Natural killer cell (primary cell): ENCODE data around the gene CACNA1S. TPM values are rescaled to one million over a fixed set of nuclear protein-coding genes. Genes with fewer than 3 reads are reported as not detected.

Experiments
- ATAC-seq, 3 donors: fragments of 150-1000 bp in 2 of 3; fragments of 200-7000 bp in 1 of 3; cut with Tn5 transposase; 1 replicate in 1 of 3; 2 replicates in 2 of 3; pipeline ENCODE4 v1.10.0; 2021; ENCODE audit warnings: mild to moderate bottlenecking in 2 of 3, moderate library complexity in 2 of 3
- DNase-seq, 2 donors: peaks; one replicate each; pipeline versions ENCODE4 v3.0.0 to v3.0.0-alpha.2; 2013 to 2021; ENCODE audit warnings: mixed read lengths in 1 of 2
- H3K27ac ChIP-seq: one replicate; pipeline ENCODE4 v1.5.1; 2013; ENCODE audit warnings: mild to moderate bottlenecking, low read length
- H3K27me3 ChIP-seq: one replicate; pipeline ENCODE4 v1.6.1; 2013; ENCODE audit warnings: low read length; ENCODE audit not compliant: control insufficient read depth, insufficient read depth
- H3K36me3 ChIP-seq: one replicate; pipeline ENCODE4 v1.6.1; 2013; ENCODE audit warnings: low read length; ENCODE audit not compliant: control insufficient read depth, insufficient read depth
- H3K4me1 ChIP-seq: one replicate; pipeline ENCODE4 v1.6.1; 2013; ENCODE audit warnings: low read length; ENCODE audit not compliant: control insufficient read depth, insufficient read depth
- H3K4me3 ChIP-seq: one replicate; pipeline ENCODE4 v1.5.1; 2013; ENCODE audit warnings: low read length
- H3K9me3 ChIP-seq: one replicate; pipeline ENCODE4 v1.6.1; 2013; ENCODE audit warnings: low read length; ENCODE audit not compliant: control insufficient read depth, insufficient read depth
- H3K27ac Mint-ChIP-seq, 2 donors: one replicate each; pipeline ENCODE4 v1.8.0; 2022; ENCODE audit warnings: mild to moderate bottlenecking in 2 of 2, mixed read lengths in 2 of 2, moderate library complexity in 1 of 2
- H3K27me3 Mint-ChIP-seq, 2 donors: one replicate each; pipeline ENCODE4 v1.8.0; 2022; ENCODE audit warnings: low read depth in 2 of 2, mixed read lengths in 2 of 2
- H3K36me3 Mint-ChIP-seq: one replicate; pipeline ENCODE4 v1.8.0; 2022; ENCODE audit warnings: mixed read lengths
- H3K4me1 Mint-ChIP-seq, 2 donors: one replicate each; pipeline ENCODE4 v1.8.0; 2022; ENCODE audit warnings: mixed read lengths in 2 of 2
- H3K4me3 Mint-ChIP-seq: one replicate; pipeline ENCODE4 v1.8.0; 2022; ENCODE audit warnings: mild to moderate bottlenecking, moderate library complexity, mixed read lengths
- H3K9me3 Mint-ChIP-seq, 2 donors: one replicate each; pipeline ENCODE4 v1.8.0; 2022; ENCODE audit warnings: mixed read lengths in 2 of 2
- CTCF ChIP-seq: fragments of 200-600 bp; IDR thresholded peaks from one replicate; pipeline ENCODE4 v1.8.0; 2022; ENCODE audit warnings: antibody characterized with exemption
- WGBS: methylation state at CpG from one replicate; pipeline ENCODE4 v1.1.7; 2013; ENCODE audit warnings: missing lambda C conversion rate; ENCODE audit not compliant: insufficient coverage; 5-methylcytosine and 5-hydroxymethylcytosine counted together
- intact Hi-C: fragments of 100-400 bp; cut with micrococcal nuclease; formaldehyde crosslinking; loops from one replicate; pipeline ENCODE4 v1.14.2; 2022
- total RNA-seq, 4 donors: library from RNA; stranded (reverse); fragments of 120-200 nt in 1 of 4; gene quantifications; one replicate each; pipeline versions ENCODE4 v1.2.3 to v1.2.4, GENCODE V29; 2013 to 2022

Gene CACNA1S
- total RNA-seq, 3 donors from 2014 or later (not counting 1 experiment from before 2014, with no cell fraction given) = not detected

GRCh38 chr1:201020040-201020591, 92.1 kb downstream of the CACNA1S start:
- H3K4me1 Mint-ChIP-seq = peaks cover 69 to 77% of the 10 kb centered on the region in 2 donors

GRCh38 chr1:201019321-201019977, 92.8 kb downstream of the CACNA1S start:
- H3K27ac ChIP-seq = peak overlapping the region; percentile 80
- no peaks in the 10 kb centered on the region for H3K27me3 ChIP-seq
- H3K36me3 ChIP-seq = no peaks in the 10 kb centered on the region
- no peak for TF ChIP-seq CTCF
- intact Hi-C loops = loop anchor here (5.0 kb wide), 1 partner anchor 133 kb away; the partner anchor contains the start of gene TMEM9
- Mint-ChIP-seq H3K27ac (peak overlapping the region; percentile 98 to 99), H3K9me3 (no peaks in the 10 kb centered on the region), H3K27me3 (no peaks in the 10 kb centered on the region), H3K4me3 (peak overlapping the region; percentile 90), H3K4me1 (peaks cover 76 to 84% of the 10 kb centered on the region in 2 donors), H3K36me3 (no peaks in the 10 kb centered on the region)
- H3K9me3 ChIP-seq = no peaks in the 10 kb centered on the region
- peak; percentile 66 to 80 (median 73) for ATAC-seq
- no peak overlapping the region for H3K4me3 ChIP-seq
- peak; percentile 83 to 94 for DNase-seq
- WGBS = 13% methylated on average over 3 of the region's 5 CpGs
- peaks cover 89% of the 10 kb centered on the region for H3K4me1 ChIP-seq

More at GRCh38 chr1:201020040-201020591, 92.1 kb downstream of the CACNA1S start:
- H3K27ac ChIP-seq = peak overlapping the region; percentile 80
- ATAC-seq (no peak), DNase-seq (peak in 1 of 2 donors; percentile 67)
- H3K4me1 ChIP-seq = peaks cover 87% of the 10 kb centered on the region
- intact Hi-C loops = loop anchor here (5.0 kb wide), 1 partner anchor 133 kb away; no protein-coding TSS in a partner anchor
- H3K27me3 ChIP-seq = no peaks in the 10 kb centered on the region
- H3K36me3 Mint-ChIP-seq = no peaks in the 10 kb centered on the region
- H3K4me3 ChIP-seq = no peak overlapping the region
- H3K36me3 ChIP-seq = no peaks in the 10 kb centered on the region
- H3K4me3 Mint-ChIP-seq = peak overlapping the region; percentile 90
- H3K9me3 ChIP-seq = no peaks in the 10 kb centered on the region
- no peak for TF ChIP-seq CTCF
- peak overlapping the region; percentile 98 to 99 for H3K27ac Mint-ChIP-seq
- WGBS = 31% methylated on average over 4 of the region's 4 CpGs
- no peaks in the 10 kb centered on the region for H3K9me3 Mint-ChIP-seq
- H3K27me3 Mint-ChIP-seq = no peaks in the 10 kb centered on the region

GRCh38 chr1:201017828-201018163, 94.4 kb downstream of the CACNA1S start:
- Histone ChIP-seq H3K27me3 (no peaks in the 10 kb centered on the region), H3K27ac (peak overlapping the region; percentile 80), H3K9me3 (no peaks in the 10 kb centered on the region), H3K36me3 (no peaks in the 10 kb centered on the region), H3K4me3 (no peak overlapping the region), H3K4me1 (peaks cover 98% of the 10 kb centered on the region)
- no peaks in the 10 kb centered on the region for H3K9me3 Mint-ChIP-seq
- peak overlapping the region; percentile 98 to 99 for H3K27ac Mint-ChIP-seq
- DNase-seq = no peak
- H3K4me1 Mint-ChIP-seq = peaks cover 87 to 93% of the 10 kb centered on the region in 2 donors
- H3K4me3 Mint-ChIP-seq = peak overlapping the region; percentile 47
- no peaks in the 10 kb centered on the region for H3K36me3 Mint-ChIP-seq
- no peaks in the 10 kb centered on the region for H3K27me3 Mint-ChIP-seq
- intact Hi-C loops = loop anchor here (5.0 kb wide), 1 partner anchor 135 kb away; the partner anchor contains the start of gene TMEM9
- ATAC-seq = no peak
- no peak for TF ChIP-seq CTCF
- WGBS = 83% methylated on average over 2 of the region's 2 CpGs
